22Rv1 (cell line): Measurements from ENCODE around the gene HDAC6.
"Not testable (repeated sequence)": the region's sequence is repeated elsewhere in the genome, so short reads cannot be mapped to it uniquely, and the experiment has no call there.

Experiments used
- H3K27ac ChIP-seq: fragments of 450-650 bp; 2 replicates; pipeline ENCODE4 v1.5.1; 2017
- ZFX ChIP-seq: fragments of 450-650 bp; IDR thresholded peaks from 2 replicates; pipeline ENCODE4 v1.6.1; 2017; ENCODE audit warnings: antibody characterized with exemption, borderline replicate concordance
- TF ChIP-seq, protein P1 (sequence below): fragments of 450-650 bp; IDR thresholded peaks from 2 replicates; pipeline ENCODE4 v1.5.1; 2017; ENCODE audit warnings: mild to moderate bottlenecking

Gene HDAC6

DNA sequence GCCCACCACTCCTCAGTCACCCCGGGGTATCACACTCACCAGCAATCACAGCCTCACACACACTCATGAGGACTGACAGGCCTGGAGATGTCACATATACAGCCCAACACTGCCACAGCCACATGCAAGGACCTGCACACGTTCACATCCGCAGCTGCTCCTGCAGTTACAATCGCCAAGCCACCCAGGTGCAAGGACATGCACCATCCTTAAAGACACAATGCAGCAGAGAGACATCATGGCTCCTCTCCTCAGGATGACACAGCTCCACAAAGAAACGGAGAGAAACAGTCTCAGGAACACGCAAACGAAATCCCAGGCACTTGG is 32.5 kb downstream of the HDAC6 start:
- H3K27ac ChIP-seq: peak overlapping the region; percentile 40
- TF ChIP-seq, protein P1, sequence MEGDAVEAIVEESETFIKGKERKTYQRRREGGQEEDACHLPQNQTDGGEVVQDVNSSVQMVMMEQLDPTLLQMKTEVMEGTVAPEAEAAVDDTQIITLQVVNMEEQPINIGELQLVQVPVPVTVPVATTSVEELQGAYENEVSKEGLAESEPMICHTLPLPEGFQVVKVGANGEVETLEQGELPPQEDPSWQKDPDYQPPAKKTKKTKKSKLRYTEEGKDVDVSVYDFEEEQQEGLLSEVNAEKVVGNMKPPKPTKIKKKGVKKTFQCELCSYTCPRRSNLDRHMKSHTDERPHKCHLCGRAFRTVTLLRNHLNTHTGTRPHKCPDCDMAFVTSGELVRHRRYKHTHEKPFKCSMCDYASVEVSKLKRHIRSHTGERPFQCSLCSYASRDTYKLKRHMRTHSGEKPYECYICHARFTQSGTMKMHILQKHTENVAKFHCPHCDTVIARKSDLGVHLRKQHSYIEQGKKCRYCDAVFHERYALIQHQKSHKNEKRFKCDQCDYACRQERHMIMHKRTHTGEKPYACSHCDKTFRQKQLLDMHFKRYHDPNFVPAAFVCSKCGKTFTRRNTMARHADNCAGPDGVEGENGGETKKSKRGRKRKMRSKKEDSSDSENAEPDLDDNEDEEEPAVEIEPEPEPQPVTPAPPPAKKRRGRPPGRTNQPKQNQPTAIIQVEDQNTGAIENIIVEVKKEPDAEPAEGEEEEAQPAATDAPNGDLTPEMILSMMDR: no peak
- no peak for TF ChIP-seq ZFX

DNA sequence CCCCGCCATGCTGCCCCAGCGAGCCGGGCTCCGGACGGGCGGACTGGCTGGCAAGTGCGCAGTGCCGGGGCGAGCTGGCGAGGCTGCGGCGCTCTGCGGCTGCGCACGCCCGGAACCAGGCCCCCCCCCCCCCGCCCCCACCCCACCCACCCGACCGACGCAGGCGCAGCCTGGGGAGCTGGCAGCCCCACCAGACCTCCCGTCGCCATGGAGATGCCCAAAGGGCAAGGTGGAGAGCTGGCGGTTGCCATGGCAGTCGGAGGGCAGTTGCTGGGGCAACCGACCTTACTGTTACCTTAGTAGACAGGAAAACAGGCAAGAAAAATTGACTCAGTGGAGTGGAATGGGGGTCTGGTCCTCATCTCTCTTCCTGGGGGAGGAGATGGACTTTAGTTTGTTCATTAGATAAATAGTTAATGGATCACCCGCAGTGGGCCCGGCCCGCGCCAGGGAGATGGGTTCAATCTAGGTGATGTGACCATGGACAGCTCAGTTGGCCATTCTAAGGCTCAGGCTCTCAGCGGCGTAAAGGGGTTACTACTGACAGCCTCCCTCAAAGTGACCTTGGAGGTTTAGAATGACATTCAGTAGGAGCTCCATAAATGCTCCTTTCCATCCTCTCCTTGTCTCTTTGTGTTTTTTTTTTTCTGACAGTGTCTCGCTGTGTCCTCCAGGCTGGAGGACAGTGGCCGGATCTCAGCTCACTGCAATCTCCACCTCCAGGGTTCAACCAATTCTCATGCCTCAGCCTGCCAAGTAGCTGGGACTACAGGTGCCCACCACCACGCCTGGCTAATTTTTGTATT is 33.9 kb downstream of the HDAC6 start, which contains the start of gene PCSK1N:
PCSK1N (minus strand) TSS at position 87 of the 806 bp plus-strand sequence; CDS start at position 9, 78 bp downstream.
- TF ChIP-seq, protein P1: no peak
- TF ChIP-seq ZFX: no peak
- peak within 1 kb of the TSS; percentile 40 for H3K27ac ChIP-seq

DNA sequence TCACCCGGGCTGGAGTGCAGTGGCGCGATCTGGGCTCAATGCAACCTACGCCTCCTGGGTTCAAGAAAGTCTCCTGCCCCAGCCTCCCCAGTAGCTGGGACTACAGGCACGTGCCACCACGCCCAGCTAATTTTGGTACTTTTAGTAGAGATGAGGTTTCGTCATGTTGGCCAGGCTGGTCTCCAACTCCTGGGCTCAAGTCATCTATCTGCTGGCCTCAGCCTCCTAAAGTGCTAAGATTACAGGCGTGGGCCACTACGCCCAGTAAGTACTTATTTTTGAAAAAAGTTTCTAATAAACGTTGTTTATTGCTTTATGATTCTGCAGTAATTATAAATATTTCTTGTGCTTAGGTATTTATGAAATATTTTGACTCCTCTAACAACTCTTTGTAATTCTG is 37.8 kb downstream of the HDAC6 start:
- no peak overlapping the region for H3K27ac ChIP-seq
- TF ChIP-seq, protein P1: no peak
- TF ChIP-seq ZFX: no peak

DNA sequence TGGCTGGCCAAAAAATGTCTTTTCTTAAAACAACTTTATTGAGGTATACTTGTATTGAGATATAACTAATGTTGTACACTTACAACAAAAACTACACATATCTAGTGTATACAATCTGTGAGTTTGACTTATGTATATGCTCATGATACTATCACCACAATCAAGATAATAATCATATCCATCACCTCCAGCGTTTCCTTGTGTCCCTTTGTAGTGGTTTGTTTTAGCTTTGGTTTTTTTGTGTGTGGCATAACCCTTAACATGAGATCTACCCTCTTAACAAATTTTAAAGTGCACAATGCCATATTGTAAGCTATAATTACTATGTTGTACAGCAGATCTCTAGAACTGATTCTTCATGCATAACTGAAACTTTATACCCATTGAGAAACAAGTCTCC is 47.0 kb downstream of the HDAC6 start:
- H3K27ac ChIP-seq: no peak overlapping the region
- no peak for TF ChIP-seq ZFX
- TF ChIP-seq, protein P1: no peak

DNA sequence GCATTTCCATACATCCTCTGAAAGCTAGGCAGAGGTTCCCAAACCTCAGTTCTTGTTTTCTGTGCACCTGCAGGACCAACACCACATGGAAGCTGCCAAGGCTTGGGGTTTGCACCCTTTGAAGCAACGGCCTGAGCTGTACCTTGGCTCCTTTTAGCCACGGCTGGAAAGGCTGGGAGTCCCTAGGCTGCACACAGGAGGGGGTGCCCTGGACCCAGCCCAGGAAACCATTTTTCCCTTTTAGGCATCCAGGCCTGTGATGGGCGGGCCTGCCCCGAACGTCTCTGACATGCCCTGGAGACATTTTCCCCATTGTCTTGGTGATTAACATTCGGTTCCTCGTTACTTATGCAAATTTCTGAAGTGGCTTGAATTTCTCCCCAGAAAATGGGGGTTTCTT is 51.0 kb downstream of the HDAC6 start:
- TF ChIP-seq, protein P1: no peak
- TF ChIP-seq ZFX: no peak
- no peak overlapping the region for H3K27ac ChIP-seq

DNA sequence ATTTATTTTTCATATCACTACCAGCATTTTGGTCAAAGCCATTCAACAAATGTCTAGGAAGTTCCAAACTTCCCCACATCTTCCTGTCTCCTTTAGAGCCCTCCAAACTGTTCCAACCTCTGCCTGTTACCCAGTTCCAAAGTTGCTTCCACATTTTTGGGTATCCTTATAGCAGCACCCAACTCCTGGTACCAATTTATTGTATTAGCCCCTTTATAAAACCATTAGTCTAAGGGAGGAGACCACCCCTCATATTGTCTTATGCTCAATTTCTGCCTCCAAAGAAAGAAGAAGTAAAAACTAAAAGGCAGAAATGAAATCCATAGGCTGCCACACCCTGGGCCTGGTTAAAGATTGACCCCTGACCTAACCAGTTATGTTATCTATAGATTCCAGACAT is 51.6 kb downstream of the HDAC6 start:
- H3K27ac ChIP-seq: not testable (repeated sequence)

DNA sequence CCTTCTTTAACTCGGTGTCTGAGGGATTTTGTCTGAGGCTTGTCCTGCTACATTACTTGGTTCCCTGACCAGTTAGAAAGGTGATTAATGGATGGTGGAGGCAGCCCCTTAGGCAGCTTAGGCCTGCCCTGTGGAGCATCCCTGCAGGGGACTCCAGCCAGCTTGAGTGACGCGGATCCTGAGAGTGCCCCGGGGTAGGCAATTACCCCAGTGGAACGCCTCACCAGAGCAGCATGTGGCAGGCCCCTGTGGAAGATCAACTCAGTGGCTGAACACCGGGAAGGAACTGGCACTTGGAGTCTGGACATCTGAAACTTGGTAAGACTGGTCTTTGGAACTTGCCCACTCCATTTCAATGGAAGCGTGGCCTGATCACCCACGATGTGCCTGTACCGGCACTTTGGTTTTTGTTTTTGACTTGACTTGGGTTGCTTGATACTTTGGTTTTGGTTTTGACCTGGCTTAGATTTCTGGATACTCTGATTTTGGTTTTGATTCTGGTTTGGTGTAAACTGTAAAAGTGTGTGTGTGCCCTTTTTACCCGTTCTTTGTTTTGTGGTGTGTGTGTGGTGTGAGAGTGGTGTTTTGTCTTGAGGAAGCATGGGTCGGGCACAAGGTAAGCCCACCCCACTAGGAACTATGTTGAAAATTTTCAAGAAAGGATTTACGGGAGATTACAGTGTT is 52.4 kb downstream of the HDAC6 start:
- H3K27ac ChIP-seq: not testable (repeated sequence)

DNA sequence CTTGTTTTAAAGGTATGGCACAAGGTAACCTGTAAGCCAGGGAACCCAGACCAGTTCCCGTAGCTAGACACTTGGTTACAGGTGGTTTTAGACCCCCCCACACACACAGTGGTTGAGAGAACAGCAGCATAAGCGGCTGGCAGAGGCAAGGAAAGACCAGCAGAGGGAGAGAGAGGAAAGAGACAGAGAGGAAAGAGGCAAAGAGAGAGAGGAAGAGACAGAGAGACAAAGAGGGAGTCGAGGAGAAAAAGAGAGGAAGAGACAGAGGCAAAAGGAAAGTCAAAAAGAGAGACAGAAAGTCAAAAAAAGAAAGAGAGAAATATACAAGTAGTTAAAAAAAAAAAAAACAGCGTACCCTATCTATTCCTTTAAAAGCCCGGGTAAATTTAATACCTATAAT is 53.0 kb downstream of the HDAC6 start:
- no peak overlapping the region for H3K27ac ChIP-seq
- TF ChIP-seq, protein P1: no peak
- TF ChIP-seq ZFX: no peak
